Measurements from ENCODE around the gene SPSB1.

The SPSB1 gene

DNA sequence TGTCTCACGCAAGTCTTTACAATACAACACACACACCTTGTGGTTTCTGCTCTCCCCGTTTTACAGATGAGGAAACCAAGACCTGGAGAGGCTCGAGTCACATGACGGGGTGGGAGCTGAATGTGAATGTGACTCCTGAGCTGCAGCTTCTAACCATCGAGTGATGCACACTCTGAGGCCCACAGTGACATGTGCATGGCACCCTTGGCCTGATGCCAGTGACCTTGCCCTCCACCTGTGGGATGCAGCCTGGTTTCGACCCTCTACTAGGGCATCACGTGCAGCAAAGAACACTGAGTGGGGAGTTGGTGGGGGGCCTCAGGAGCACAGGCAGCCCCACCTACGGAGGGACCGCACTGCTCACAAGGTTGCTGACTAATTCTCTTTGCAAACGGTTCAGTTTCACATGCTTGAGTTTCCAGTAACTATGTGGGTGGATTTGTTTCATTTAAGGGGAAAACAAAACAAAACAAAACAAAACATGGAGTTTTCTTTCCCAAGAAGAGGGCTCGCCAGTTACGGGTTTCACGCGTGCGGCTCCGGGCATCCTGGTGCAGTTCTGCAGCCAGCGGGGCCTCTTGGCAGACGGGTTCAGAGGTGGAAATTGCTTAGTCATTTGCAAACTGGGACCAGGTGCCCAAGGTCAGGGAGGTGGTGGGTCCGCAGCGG lies 22.9 kb downstream of the SPSB1 start:
- no peaks in the 10 kb centered on the region for H3K4me1 ChIP-seq
- no peak overlapping the region for H3K4me3 ChIP-seq (ENCODE audit: low read depth, low read length)
- H3K27me3 ChIP-seq, result no peaks in the 10 kb centered on the region
- H3K36me3 ChIP-seq, result no peaks in the 10 kb centered on the region
- no peaks in the 10 kb centered on the region for H3K9me3 ChIP-seq
- no peak for DNase-seq
- TF ChIP-seq, protein P1, sequence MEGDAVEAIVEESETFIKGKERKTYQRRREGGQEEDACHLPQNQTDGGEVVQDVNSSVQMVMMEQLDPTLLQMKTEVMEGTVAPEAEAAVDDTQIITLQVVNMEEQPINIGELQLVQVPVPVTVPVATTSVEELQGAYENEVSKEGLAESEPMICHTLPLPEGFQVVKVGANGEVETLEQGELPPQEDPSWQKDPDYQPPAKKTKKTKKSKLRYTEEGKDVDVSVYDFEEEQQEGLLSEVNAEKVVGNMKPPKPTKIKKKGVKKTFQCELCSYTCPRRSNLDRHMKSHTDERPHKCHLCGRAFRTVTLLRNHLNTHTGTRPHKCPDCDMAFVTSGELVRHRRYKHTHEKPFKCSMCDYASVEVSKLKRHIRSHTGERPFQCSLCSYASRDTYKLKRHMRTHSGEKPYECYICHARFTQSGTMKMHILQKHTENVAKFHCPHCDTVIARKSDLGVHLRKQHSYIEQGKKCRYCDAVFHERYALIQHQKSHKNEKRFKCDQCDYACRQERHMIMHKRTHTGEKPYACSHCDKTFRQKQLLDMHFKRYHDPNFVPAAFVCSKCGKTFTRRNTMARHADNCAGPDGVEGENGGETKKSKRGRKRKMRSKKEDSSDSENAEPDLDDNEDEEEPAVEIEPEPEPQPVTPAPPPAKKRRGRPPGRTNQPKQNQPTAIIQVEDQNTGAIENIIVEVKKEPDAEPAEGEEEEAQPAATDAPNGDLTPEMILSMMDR (IDR thresholded peaks at IDR 0.05; ENCODE audit: low read depth, low read length), result no peak

DNA sequence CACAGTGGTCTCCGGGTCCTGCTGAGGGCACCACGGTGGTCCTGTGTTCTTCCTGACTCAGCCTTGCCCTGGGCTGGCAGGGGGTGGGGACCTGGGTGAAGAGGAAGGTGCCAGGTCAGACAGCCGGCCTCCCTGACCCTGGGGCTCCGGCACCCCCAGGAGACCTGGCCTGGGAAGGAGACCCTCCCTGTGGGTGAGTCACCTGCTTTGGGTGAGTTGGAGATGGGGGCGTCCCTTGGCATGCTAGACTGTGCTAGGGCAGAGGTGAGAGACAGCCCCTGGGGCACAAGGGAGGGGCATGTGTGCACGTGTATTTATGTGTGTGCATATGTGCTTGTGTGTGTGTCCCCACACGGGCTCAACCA lies 23.4 kb downstream of the SPSB1 start:
- TF ChIP-seq, protein P1 (IDR thresholded peaks at IDR 0.05; ENCODE audit: low read depth, low read length), result no peak
- H3K36me3 ChIP-seq, result no peaks in the 10 kb centered on the region
- DNase-seq, result no peak
- no peak overlapping the region for H3K4me3 ChIP-seq (ENCODE audit: low read depth, low read length)
- no peaks in the 10 kb centered on the region for H3K9me3 ChIP-seq
- H3K4me1 ChIP-seq, result no peaks in the 10 kb centered on the region
- no peaks in the 10 kb centered on the region for H3K27me3 ChIP-seq

DNA sequence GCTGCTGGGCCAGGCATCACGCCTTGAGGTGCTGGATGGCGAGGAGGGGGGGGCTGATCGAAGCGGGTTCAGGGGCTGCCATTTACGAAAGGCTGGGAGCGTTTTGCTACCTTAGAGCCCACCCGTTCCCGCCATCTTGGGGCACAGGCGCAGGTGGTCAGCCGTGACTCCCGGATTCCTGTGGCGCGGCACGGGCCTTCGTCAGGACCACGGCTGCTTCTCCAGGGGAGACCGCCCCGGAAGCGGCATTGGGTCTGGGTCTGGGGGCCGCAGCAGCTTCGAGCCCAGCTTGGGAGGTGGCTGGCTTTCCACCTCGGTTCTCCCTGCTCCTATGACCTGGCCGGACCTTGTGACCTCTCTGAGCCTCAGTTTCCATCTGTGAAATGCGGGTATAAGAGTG lies 23.8 kb downstream of the SPSB1 start:
- no peaks in the 10 kb centered on the region for H3K4me1 ChIP-seq
- TF ChIP-seq, protein P1 (IDR thresholded peaks at IDR 0.05; ENCODE audit: low read depth, low read length), result no peak
- no peaks in the 10 kb centered on the region for H3K9me3 ChIP-seq
- no peaks in the 10 kb centered on the region for H3K36me3 ChIP-seq
- no peak for DNase-seq
- no peaks in the 10 kb centered on the region for H3K27me3 ChIP-seq
- no peak overlapping the region for H3K4me3 ChIP-seq (ENCODE audit: low read depth, low read length)

DNA sequence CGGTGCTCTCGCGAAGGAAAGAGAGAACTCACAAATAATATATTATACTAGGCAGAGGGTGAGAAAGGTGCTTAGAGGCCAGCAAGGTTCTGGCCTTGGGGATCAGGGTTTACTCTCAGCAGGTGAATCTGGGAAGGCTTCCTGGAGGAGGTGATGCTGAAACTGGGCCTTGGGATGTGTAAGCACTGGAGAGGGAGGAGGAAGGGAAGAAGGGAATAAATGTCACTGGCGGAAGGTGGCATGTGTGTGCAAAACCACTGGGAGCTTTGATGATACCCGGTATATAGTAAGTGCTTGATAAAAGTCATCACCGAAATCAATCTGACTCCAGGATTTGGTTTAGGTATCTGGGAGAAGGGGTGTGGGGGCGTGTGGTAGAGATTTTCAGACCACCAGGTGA lies 24.4 kb downstream of the SPSB1 start:
- Histone ChIP-seq H3K9me3 (no peaks in the 10 kb centered on the region), H3K4me3 (ENCODE audit: low read depth, low read length) (no peak overlapping the region), H3K4me1 (no peaks in the 10 kb centered on the region), H3K27me3 (no peaks in the 10 kb centered on the region), H3K36me3 (no peaks in the 10 kb centered on the region)
- TF ChIP-seq, protein P1 (IDR thresholded peaks at IDR 0.05; ENCODE audit: low read depth, low read length), result no peak
- no peak for DNase-seq

DNA sequence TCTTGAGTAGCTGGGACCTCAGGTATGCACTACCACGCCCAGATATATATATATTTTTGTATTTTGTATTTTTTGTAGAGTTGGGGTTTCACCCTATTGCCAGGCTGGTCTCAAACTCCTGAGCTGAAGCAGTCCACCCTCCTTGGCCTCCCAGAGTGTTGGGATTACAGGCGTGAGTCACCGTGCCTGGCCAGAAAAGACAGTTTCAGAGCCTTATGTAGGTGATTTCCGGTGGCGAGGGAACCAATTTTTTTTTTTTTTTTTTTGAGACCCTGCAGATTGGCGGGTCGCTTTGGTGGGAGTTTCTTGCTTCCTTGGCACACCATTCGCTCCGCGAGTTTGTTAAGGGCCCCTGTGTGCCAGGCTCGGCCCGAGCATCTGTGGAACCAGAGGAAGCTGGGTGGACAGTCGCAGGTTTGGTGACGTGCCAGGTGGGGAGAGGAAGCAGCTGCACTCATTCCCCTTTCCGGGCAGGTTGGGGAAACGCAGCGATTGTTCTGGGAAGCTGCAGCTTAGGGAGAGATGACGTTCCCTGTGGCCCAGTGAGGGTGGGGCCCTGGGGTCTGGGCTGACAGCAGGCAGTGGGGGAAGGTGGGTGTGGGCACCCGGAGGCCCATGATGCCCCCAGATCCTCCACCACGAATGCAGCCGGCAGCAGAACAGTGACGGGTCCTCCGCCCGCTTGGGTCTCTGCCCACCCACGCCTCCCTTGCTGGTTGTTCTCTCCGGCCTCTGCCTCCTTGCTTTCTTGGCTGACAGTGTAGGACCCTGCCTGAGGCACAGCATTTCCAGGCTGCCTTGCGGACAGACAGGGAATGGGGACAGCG lies 25.1 kb downstream of the SPSB1 start:
- Histone ChIP-seq H3K9me3 (no peaks in the 10 kb centered on the region), H3K4me1 (no peaks in the 10 kb centered on the region), H3K4me3 (ENCODE audit: low read depth, low read length) (no peak overlapping the region), H3K36me3 (no peaks in the 10 kb centered on the region), H3K27me3 (no peaks in the 10 kb centered on the region)
- TF ChIP-seq, protein P1 (IDR thresholded peaks at IDR 0.05; ENCODE audit: low read depth, low read length), result no peak
- no peak for DNase-seq

DNA sequence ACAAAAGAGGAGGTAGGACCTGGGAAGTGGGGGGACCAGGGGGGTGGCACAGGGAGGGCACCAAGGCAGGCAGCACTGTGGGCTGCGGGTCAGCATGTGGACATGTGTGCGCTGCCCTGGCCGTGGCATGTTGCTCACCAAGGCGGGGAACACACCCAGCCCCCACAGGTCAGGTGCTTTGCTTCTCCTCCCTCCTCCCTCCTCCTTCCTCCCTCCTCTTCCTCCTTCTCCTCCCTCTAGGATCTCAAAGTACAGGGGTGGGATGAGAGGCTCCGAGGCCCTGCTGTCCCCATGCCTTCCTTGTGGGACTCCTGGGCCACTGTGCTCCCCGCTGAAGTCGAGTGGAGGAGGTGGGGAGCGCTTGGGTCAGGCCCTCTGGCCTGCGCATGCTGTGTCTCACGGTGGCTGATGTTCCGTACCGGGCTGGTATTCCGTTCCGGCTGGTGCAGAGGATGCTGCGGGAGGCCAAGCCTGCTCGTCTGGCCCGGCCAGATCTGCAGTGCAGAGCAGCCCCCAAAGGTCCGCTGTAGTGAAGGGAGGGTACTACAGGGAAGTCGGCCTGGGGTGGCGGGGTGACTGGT lies 26.6 kb downstream of the SPSB1 start:
- H3K27me3 ChIP-seq, result no peaks in the 10 kb centered on the region

More for the DNA sequence above, 26.6 kb downstream of the SPSB1 start:
- no peaks in the 10 kb centered on the region for H3K36me3 ChIP-seq
- no peaks in the 10 kb centered on the region for H3K9me3 ChIP-seq
- no peak overlapping the region for H3K4me3 ChIP-seq (ENCODE audit: low read depth, low read length)
- H3K4me1 ChIP-seq, result no peaks in the 10 kb centered on the region
- no peak for DNase-seq
- TF ChIP-seq, protein P1 (IDR thresholded peaks at IDR 0.05; ENCODE audit: low read depth, low read length), result no peak
